Gastrocnemius medialis (tissue), 4 donors: ENCODE data around the gene ARID1B.

Source experiments
- POLR2A ChIP-seq, 2 donors: fragments of 450-650 bp; IDR thresholded peaks; one replicate each; pipeline ENCODE4 v1.6.1; 2017; ENCODE audit warnings: antibody characterized with exemption in 2 of 2, mild to moderate bottlenecking in 2 of 2, moderate library complexity in 2 of 2
- TF ChIP-seq, protein P1 (sequence below), 5 experiments: fragments of 450-650 bp in 3 of 5; fragments of 200-600 bp in 2 of 5; sonication (generic) in 2 of 5; IDR thresholded peaks in 4 of 5; conservative IDR thresholded peaks in 1 of 5; 1 replicate in 4 of 5; 2 replicates in 1 of 5; pipeline ENCODE4 v1.5.1; 2016 to 2019; ENCODE audit warnings: antibody characterized with exemption in 5 of 5, mild to moderate bottlenecking in 3 of 5, moderate library complexity in 3 of 5

DNA sequence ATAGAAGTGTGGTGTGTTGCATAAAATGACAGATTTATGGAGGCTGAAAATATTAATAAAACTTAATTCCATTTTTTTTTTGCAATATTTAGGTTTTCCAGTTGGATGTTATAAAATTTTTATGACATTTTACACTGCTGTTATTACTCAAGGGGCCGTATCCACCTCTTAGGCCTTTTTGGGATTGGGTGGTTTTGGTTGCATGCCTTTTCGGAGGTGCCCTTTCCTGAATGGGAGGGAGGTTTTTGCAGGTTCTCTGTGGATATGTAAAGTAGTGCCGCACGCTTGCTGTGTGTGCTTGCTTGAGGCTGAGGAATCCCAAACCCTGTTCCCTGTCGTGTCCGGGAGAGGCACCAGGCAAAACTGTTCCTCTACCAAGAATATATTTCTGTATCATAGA is 6.8 kb downstream of the ARID1B start:
- TF ChIP-seq, protein P1, sequence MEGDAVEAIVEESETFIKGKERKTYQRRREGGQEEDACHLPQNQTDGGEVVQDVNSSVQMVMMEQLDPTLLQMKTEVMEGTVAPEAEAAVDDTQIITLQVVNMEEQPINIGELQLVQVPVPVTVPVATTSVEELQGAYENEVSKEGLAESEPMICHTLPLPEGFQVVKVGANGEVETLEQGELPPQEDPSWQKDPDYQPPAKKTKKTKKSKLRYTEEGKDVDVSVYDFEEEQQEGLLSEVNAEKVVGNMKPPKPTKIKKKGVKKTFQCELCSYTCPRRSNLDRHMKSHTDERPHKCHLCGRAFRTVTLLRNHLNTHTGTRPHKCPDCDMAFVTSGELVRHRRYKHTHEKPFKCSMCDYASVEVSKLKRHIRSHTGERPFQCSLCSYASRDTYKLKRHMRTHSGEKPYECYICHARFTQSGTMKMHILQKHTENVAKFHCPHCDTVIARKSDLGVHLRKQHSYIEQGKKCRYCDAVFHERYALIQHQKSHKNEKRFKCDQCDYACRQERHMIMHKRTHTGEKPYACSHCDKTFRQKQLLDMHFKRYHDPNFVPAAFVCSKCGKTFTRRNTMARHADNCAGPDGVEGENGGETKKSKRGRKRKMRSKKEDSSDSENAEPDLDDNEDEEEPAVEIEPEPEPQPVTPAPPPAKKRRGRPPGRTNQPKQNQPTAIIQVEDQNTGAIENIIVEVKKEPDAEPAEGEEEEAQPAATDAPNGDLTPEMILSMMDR (IDR thresholded peaks at IDR 0.05 in 4 of 5, conservative IDR thresholded peaks at IDR 0.05 in 1 of 5), result no peak
- no peak for TF ChIP-seq POLR2A (IDR thresholded peaks at IDR 0.05)
